Esophagus squamous epithelium (tissue), 5 donors: ENCODE measurements around the gene PNMA6E. TPM values are rescaled to one million over a fixed set of nuclear protein-coding genes. Genes with fewer than 3 reads are reported as not detected.

Experiments
- DNase-seq: peaks from one replicate; lab custom pipeline; 2025; lab: John Stamatoyannopoulos, UW
- H3K27ac ChIP-seq, 4 donors: fragments of 200-600 bp; sonication (generic); one replicate each; pipeline ENCODE4 v1.5.1; 2016 to 2019; ENCODE audit warnings: mild to moderate bottlenecking in 1 of 4
- H3K27me3 ChIP-seq, 4 donors: fragments of 200-600 bp; sonication (generic); 1 replicate in 3 of 4; 2 replicates in 1 of 4; pipeline versions ENCODE4 v1.5.1 to v1.6.0; 2017 to 2021; ENCODE audit warnings: antibody characterized with exemption in 1 of 4
- H3K36me3 ChIP-seq, 3 donors: fragments of 200-600 bp; sonication (generic); one replicate each; pipeline ENCODE4 v1.5.1; 2016 to 2019
- H3K4me1 ChIP-seq, 3 donors: fragments of 200-600 bp; sonication (generic); one replicate each; pipeline ENCODE4 v1.5.1; 2017 to 2019
- H3K4me3 ChIP-seq, 4 donors: fragments of 200-600 bp; sonication (generic); 1 replicate in 3 of 4; 2 replicates in 1 of 4; pipeline ENCODE4 v1.5.1; 2016 to 2019; ENCODE audit warnings: mild to moderate bottlenecking in 2 of 4, moderate library complexity in 1 of 4
- H3K9me3 ChIP-seq, 3 donors: fragments of 200-600 bp; sonication (generic); one replicate each; pipeline ENCODE4 v1.5.1; 2016 to 2019
- POLR2A ChIP-seq, 4 donors: fragments of 450-650 bp; IDR thresholded peaks; one replicate each; pipeline ENCODE4 v1.6.1; 2017; ENCODE audit warnings: antibody characterized with exemption in 4 of 4, mild to moderate bottlenecking in 4 of 4, moderate library complexity in 3 of 4
- WGBS, 2 donors: methylation state at CpG; one replicate each; pipeline ENCODE4 v1.1.5; 2018; 5-methylcytosine and 5-hydroxymethylcytosine counted together
- intact Hi-C: fragments of 100-400 bp; cut with DNase I; formaldehyde crosslinking; loops from one replicate; pipeline ENCODE4 v1.15.0; 2022
- total RNA-seq, 4 donors: library from RNA; depleted of rRNA; stranded (reverse); fragments of >200 nt; gene quantifications; one replicate each; pipeline ENCODE4 v1.1.0, GENCODE V29; 2016
- TF ChIP-seq, protein P1 (sequence below), 6 experiments: fragments of 450-650 bp in 4 of 6; fragments of 200-600 bp in 2 of 6; sonication (generic) in 2 of 6; IDR thresholded peaks; one replicate each; pipeline ENCODE4 v1.5.1; 2016 to 2019; ENCODE audit warnings: antibody characterized with exemption in 6 of 6, mild to moderate bottlenecking in 4 of 6, moderate library complexity in 4 of 6
- donor health status: DM: yes; HTN: yes; CAD: no.

The PNMA6E gene
- total RNA-seq, 4 donors from 2014 or later = not detected

- Histone ChIP-seq H3K4me1 (peaks cover 0 to 5% (median 0%) of the 10 kb centered on the region in 3 donors), H3K27ac (no peak overlapping the region), H3K4me3 (no peak overlapping the region), H3K36me3 (no peaks in the 10 kb centered on the region), H3K27me3 (peaks cover 0 to 63% (median 0%) of the 10 kb centered on the region in 4 donors), H3K9me3 (no peaks in the 10 kb centered on the region)
- 74 to 96% methylated on average over 5 to 8 of the region's 8 CpGs for WGBS, 2 donors
- no peak for DNase-seq
- TF ChIP-seq, protein P1, sequence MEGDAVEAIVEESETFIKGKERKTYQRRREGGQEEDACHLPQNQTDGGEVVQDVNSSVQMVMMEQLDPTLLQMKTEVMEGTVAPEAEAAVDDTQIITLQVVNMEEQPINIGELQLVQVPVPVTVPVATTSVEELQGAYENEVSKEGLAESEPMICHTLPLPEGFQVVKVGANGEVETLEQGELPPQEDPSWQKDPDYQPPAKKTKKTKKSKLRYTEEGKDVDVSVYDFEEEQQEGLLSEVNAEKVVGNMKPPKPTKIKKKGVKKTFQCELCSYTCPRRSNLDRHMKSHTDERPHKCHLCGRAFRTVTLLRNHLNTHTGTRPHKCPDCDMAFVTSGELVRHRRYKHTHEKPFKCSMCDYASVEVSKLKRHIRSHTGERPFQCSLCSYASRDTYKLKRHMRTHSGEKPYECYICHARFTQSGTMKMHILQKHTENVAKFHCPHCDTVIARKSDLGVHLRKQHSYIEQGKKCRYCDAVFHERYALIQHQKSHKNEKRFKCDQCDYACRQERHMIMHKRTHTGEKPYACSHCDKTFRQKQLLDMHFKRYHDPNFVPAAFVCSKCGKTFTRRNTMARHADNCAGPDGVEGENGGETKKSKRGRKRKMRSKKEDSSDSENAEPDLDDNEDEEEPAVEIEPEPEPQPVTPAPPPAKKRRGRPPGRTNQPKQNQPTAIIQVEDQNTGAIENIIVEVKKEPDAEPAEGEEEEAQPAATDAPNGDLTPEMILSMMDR (IDR thresholded peaks at IDR 0.05) = no peak
- no peak for TF ChIP-seq POLR2A (IDR thresholded peaks at IDR 0.05)
- intact Hi-C loops = no loop called here
Observed at GRCh38 chrX:153417637-153418036, 16.5 kb upstream of the PNMA6E start.

DNA sequence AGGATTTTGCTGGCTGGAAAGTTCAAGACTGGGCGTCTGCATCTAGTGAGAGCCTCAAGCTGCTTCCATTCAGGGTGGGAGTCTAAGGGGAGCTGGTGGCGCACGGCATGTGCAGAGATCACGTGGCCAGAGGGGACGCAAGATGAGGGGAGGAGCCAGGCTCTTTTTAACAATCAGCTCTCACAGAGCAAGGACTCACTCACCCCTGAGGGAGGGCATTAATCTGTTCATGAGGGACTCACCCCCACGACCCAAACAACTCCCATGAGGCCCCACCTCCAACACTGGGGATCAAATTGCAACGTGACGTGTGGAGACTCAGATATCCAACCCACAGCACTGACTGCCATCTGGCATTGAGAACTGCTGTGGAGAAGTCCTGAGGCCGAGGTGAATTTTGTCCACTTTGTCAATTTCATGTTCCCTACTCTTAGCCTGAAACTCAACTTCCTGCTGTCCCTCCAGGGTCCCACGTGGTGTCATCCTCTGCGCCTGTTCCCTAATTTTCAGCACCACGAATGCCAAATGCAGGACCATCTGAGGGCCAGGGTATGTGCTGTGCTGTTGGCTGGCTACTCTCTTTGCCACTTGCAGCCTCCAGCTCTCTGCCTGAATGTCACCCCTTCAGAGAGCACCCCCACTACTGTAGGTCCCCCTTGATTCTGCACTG is 15.8 kb upstream of the PNMA6E start:
- Histone ChIP-seq H3K4me1 (peaks cover 0 to 12% (median 5%) of the 10 kb centered on the region in 3 donors), H3K9me3 (no peaks in the 10 kb centered on the region), H3K27me3 (peaks cover 0 to 66% (median 0%) of the 10 kb centered on the region in 4 donors), H3K27ac (no peak overlapping the region), H3K4me3 (no peak overlapping the region), H3K36me3 (no peaks in the 10 kb centered on the region)
- DNase-seq = no peak
- WGBS, 2 donors = 58 to 68% methylated on average over 4 to 11 of the region's 12 CpGs
- intact Hi-C loops = no loop called here
- TF ChIP-seq, protein P1 (IDR thresholded peaks at IDR 0.05) = no peak
- TF ChIP-seq POLR2A (IDR thresholded peaks at IDR 0.05) = no peak

DNA sequence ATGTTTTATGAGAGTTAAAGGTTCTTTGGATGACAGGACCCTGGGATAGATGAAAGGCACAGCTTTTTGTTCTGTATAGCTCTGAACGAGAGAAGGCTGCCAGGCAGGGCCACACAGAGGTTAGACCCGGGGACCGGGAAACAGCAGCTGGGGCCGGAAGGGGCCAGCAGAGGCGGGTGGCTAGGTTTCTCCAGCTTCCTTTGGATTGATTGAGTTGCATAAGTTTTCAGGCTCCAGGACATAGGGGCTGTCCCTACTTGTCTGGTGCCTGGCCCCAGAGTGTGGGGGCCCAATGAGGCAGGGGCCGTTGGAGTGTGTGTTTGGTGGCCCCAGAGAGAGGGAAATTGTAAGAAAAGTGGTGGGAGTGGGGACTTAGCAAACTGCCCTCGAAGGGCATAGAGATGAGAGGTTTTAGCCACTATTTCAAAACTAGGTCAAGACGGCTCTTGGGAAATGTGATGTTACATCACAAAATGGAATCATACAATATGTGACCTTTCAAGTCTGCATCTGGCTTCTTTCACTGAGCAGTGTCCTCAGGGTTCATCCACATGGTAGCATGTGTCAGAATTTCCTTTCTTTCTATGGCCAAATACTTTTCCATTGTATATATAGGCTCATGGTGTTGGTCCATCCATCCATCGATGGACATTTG is 13.8 kb upstream of the PNMA6E start:
- WGBS, 2 donors = 60 to 86% methylated on average over 3 to 7 of the region's 9 CpGs

DNA sequence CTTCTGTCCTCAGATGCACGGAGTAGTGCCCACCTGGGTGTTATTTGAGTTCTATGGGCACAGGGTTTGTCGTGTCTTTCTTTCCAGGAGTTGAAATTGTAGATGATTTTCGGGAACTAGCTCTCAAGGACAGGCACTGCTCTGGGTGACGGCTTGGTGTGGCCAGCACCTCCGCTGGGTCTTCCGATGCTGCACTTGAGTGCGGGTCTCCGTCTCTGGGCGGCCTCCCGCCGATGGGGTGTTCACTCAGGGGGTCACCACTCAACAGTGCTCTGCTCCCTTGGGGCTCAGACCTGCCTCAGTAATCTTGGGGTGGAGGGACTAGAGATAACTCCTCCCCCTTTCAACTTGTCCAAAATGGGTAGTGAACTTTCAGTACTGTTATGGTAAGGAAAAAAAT is 12.6 kb upstream of the PNMA6E start:
- H3K4me3 ChIP-seq = no peak overlapping the region
- peaks cover 0 to 79% (median 0%) of the 10 kb centered on the region in 4 donors for H3K27me3 ChIP-seq
- WGBS, 2 donors = 80% methylated on average over 2 of the region's 11 CpGs; no CpG with 5 or more reads in 1 of the 2 donors
- intact Hi-C loops = no loop called here
- no peak for DNase-seq
- TF ChIP-seq, protein P1 (IDR thresholded peaks at IDR 0.05) = no peak
- TF ChIP-seq POLR2A (IDR thresholded peaks at IDR 0.05) = no peak
- no peaks in the 10 kb centered on the region for H3K9me3 ChIP-seq
- peaks cover 0 to 25% (median 10%) of the 10 kb centered on the region in 3 donors for H3K4me1 ChIP-seq
- H3K27ac ChIP-seq = no peak overlapping the region
- H3K36me3 ChIP-seq = no peaks in the 10 kb centered on the region

More for the DNA sequence above, 13.8 kb upstream of the PNMA6E start:
- Histone ChIP-seq H3K9me3 (no peaks in the 10 kb centered on the region), H3K27me3 (peaks cover 0 to 76% (median 0%) of the 10 kb centered on the region in 4 donors), H3K36me3 (no peaks in the 10 kb centered on the region), H3K4me1 (peaks cover 0 to 25% (median 10%) of the 10 kb centered on the region in 3 donors), H3K4me3 (no peak overlapping the region), H3K27ac (peak overlapping the region in 2 of 4 donors; percentile 3 to 38)
- TF ChIP-seq POLR2A (IDR thresholded peaks at IDR 0.05) = no peak
- TF ChIP-seq, protein P1 (IDR thresholded peaks at IDR 0.05) = no peak
- intact Hi-C loops = no loop called here
- DNase-seq = no peak
